ENCODE results near the gene COL23A1.

COL23A1 gene

GRCh38 chr5:178349625-178350353, 240.4 kb downstream of the COL23A1 start:
- no peak for DNase-seq

GRCh38 chr5:178349075-178349511, 241.1 kb downstream of the COL23A1 start:
- DNase-seq = no peak

GRCh38 chr5:178348356-178349074, 241.7 kb downstream of the COL23A1 start:
- no peak for DNase-seq

- no peak for DNase-seq
Measured at GRCh38 chr5:178347956-178348355, 242.2 kb downstream of the COL23A1 start.

GRCh38 chr5:178346607-178347334, 243.4 kb downstream of the COL23A1 start:
- DNase-seq = no peak

GRCh38 chr5:178343306-178343705, 246.9 kb downstream of the COL23A1 start:
- DNase-seq = no peak

- DNase-seq = no peak
Measured at GRCh38 chr5:178341851-178342140, 248.4 kb downstream of the COL23A1 start.

- no peak for DNase-seq
Measured at GRCh38 chr5:178341091-178341850, 248.9 kb downstream of the COL23A1 start.

GRCh38 chr5:178340637-178341036, 249.6 kb downstream of the COL23A1 start:
- DNase-seq = no peak

- DNase-seq = peak; percentile 94
Measured at GRCh38 chr5:178340187-178340586, 250.0 kb downstream of the COL23A1 start.

- DNase-seq = no peak
Measured at GRCh38 chr5:178339272-178339671, 250.9 kb downstream of the COL23A1 start.

GRCh38 chr5:178338750-178339144, 251.4 kb downstream of the COL23A1 start:
- DNase-seq = no peak

- no peak for DNase-seq
Measured at GRCh38 chr5:178338126-178338749, 252.0 kb downstream of the COL23A1 start.

GRCh38 chr5:178337334-178337741, 252.9 kb downstream of the COL23A1 start:
- no peak for DNase-seq

- DNase-seq = no peak
Measured at GRCh38 chr5:178336889-178337288, 253.3 kb downstream of the COL23A1 start.

- no peak for DNase-seq
Measured at GRCh38 chr5:178335302-178336030, 254.7 kb downstream of the COL23A1 start.

GRCh38 chr5:178334861-178335260, 255.3 kb downstream of the COL23A1 start:
- DNase-seq = peak; percentile 44

GRCh38 chr5:178333821-178334481, 256.2 kb downstream of the COL23A1 start:
- DNase-seq = peak; percentile 14

- DNase-seq = no peak
Measured at GRCh38 chr5:178332210-178332641, 258.0 kb downstream of the COL23A1 start.

GRCh38 chr5:178331491-178331996, 258.6 kb downstream of the COL23A1 start:
- DNase-seq = no peak

GRCh38 chr5:178330791-178331404, 259.3 kb downstream of the COL23A1 start:
- DNase-seq = no peak
